LoVo (cell line): Measurements from ENCODE around the gene RABEPK.
"Not testable (repeated sequence)": the region's sequence is repeated elsewhere in the genome, so short reads cannot be mapped to it uniquely, and the experiment has no call there.

Experiments
- DNase-seq: peaks from one replicate; pipeline ENCODE4 v3.0.0-alpha.2; 2016; ENCODE audit warnings: low spot score

Gene RABEPK

DNA sequence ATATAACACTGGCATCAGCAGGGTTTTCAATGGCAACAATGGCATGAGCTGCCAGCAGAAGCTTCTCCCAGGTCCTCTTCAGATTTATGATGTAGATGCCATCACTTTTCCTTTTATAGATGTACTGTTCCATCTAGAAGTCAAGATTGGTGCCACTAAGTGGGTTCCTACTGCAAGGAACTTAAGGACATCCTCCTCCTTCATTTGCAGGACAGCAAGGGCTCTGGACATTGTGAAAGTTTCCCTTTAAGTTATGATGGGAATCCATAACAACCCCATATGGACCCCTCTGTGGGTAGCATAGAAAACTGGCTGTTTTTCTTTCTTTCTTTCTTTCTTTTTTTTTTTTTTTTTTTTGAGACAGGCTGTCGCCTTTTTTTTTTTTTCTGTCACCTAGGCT lies 4.8 kb upstream of the RABEPK start:
- not testable (repeated sequence) for DNase-seq

- no peak for DNase-seq
These were observed 2.7 kb downstream of the RABEPK start for GRCh38 chr9:125202846-125203618.

- DNase-seq = no peak
These were observed 4.1 kb downstream of the RABEPK start for GRCh38 chr9:125204477-125204876.

DNA sequence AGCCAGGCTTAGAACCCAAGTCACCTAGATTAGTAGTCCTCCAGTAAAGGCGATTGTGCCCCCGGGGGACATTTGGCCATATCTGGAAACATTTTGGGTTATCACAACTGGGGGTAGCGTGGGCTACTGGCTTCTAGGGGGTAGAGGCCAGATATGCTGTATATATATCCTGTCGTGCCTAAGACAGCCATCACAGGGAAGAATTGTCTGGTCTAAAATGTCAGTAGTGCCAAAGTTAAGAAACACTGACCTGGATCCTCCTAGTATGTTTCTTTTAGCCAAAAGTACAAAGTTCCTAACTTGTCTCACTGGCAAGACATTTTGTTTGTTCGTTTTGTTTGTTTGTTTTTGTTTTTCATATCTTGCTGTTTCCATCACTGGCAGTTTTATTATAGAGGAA lies 13.8 kb downstream of the RABEPK start:
- no peak for DNase-seq

GRCh38 chr9:125218621-125219020 lies 18.3 kb downstream of the RABEPK start:
- DNase-seq = no peak

- not testable (repeated sequence) for DNase-seq
These were observed 24.5 kb downstream of the RABEPK start for GRCh38 chr9:125224858-125225257.

GRCh38 chr9:125227761-125228160 lies 27.4 kb downstream of the RABEPK start:
- no peak for DNase-seq

GRCh38 chr9:125233678-125234077 lies 33.3 kb downstream of the RABEPK start:
- DNase-seq = no peak

DNA sequence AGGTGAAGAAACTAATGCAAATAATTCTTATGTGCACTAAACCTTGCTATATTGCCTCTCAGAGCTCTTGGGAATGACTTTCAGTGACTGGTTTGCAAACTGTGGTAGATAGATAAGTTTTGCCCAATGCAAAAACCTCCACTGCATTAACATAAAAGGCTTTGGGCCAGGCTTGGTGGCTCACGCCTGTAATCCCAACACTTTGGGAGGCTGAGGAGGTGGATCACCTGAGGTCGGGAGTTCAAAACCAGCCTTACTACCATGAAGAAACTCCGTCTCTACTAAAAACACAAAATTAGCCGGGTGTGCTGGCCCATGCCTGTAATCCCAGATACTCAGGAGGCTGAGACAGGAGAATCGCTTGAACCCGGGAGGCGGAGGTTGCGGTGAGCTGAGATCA lies 33.8 kb downstream of the RABEPK start:
- not testable (repeated sequence) for DNase-seq

DNA sequence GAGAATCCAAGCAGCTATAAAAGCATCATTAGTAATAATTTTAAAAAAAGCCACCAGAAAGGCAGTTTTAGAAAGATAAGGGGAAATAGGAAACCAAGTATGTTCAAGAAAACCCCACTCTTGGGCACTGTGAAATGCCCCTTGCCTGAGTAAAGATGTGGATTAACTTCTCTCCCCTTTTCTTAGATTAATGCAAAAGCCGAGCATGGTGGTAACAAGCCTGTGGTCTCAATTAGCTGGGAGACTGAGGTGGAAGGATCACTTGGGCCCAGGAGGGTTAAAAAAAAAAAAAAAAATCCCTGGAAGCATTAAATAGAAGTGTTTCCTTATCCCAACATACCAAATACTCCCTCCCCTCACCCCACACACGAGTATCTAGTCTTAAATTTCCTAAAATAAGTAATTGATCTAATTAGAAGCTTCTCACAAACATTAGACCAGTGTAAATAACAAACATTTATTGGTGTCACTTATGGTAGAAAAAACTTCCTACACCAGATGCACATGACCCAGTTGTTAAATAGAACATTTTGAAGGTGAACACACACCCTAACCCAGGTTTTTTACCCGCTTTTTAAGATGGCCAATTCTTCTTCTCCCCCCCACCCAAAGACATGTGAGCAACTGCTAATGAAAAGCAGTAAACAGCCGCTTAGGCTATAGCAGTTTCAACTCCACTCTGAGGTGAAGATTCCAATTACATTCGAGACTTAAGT lies 35.6 kb downstream of the RABEPK start:
- DNase-seq = peak; percentile 16

GRCh38 chr9:125236520-125237159 lies 36.3 kb downstream of the RABEPK start:
- DNase-seq = not testable (repeated sequence)

DNA sequence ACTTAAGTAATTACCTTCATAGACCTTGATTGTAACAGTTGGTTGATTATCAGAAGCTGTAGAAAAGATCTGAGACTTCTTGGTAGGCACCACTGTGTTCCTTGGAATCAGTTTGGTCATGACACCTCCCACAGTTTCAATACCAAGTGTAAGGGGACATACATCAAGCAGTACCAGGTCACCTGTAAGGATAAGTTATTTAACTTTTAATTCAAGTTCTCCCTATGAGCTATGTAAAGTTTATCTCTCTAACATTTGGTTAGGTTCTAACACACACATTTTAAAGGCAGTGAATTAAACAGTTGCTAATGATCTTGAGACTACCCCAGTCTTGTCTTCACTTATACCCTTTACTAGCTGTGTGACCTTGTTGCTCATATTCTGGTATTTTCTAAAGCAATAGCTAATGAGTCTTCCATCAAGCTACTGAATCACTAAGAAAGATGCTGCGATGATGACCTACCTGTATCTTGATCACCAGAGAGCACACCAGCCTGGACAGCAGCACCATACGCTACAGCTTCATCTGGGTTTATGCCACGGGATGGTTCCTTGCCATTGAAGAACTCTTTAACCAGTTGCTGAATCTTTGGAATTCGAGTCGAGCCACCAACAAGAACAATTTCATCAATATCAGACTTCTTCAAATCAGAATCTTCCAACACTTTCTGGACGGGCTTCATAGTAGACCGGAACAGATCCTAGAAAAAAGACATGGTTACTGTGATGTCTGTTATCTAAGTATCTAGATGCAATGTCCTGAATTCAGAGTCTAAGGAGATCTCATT lies 38.0 kb downstream of the RABEPK start:
- DNase-seq = no peak

- DNase-seq = no peak
These were observed 38.6 kb downstream of the RABEPK start for GRCh38 chr9:125238915-125239446.

- DNase-seq = no peak
These were observed 39.6 kb downstream of the RABEPK start for GRCh38 chr9:125239631-125240597.

GRCh38 chr9:125240649-125240999 lies 40.3 kb downstream of the RABEPK start:
- DNase-seq = no peak

GRCh38 chr9:125241000-125241862 lies 40.9 kb downstream of the RABEPK start, which contains the start of gene HSPA5:
HSPA5 (minus strand) TSS chr9:125241343; CDS start chr9:125241126, 217 bp downstream.
- peak; percentile 97 for DNase-seq

- DNase-seq = no peak
These were observed 41.8 kb downstream of the RABEPK start for GRCh38 chr9:125241863-125242739.

DNA sequence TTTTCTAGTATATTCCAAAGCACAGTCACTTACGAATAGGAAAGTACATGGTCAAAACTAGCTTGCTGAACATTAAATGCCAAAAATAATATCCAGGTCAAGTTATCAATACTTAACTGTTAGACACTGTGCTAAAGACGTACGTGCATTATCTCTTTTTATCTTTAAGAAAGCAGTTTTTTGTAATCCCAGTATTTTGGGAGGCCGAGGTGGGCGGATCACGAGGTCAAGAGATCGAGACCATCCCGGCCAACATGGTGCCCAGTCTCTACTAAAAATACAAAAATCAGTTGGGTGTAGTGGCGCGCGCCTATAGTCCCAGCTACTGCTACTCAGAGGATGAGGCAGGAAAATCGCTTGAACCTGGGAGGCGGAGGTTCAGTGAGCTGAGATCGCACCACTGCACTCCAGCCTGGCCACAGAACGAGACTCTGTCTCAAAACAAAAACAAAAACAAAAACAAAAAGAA lies 43.5 kb downstream of the RABEPK start:
- no peak for DNase-seq

GRCh38 chr9:125246261-125246667 lies 45.9 kb downstream of the RABEPK start:
- DNase-seq = no peak
